Activated CD4-positive, alpha-beta T cell treated with anti-CD3 and anti-CD28 coated beads, Interleukin-2, amount 50 U/mL, for 1 hour (primary cell): Measurements from ENCODE around the gene CAMK2G.

Source experiments
- DNase-seq: peaks from one replicate; pipeline ENCODE4 v3.0.0-alpha.2; 2020

CAMK2G gene

GRCh38 chr10:73762915-73763314, 111.4 kb downstream of the CAMK2G start:
- no peak for DNase-seq
